ENCODE results near the gene IL22.

GRCh38 chr12:68206446-68206845 is 47.0 kb downstream of the IL22 start:
- TF ChIP-seq EZH2phosphoT487 (IDR thresholded peaks at IDR 0.05; ENCODE audit: borderline replicate concordance, low read length) (no peak), CTCF (conservative IDR thresholded peaks at IDR 0.05; ENCODE audit: low read depth, low read length) (no peak)
